HK-2 (cell line): ENCODE data around the gene CYP4A22.
"Not testable (repeated sequence)": the region's sequence is repeated elsewhere in the genome, so short reads cannot be mapped to it uniquely, and the experiment has no call there.

Experiments
- DNase-seq: peaks from one replicate; pipeline ENCODE4 v3.0.0-alpha.2; 2018; ENCODE audit not compliant: unreplicated experiment

CYP4A22 gene

GRCh38 chr1:47184822-47185677 lies 47.8 kb downstream of the CYP4A22 start:
- no peak for DNase-seq

GRCh38 chr1:47186267-47187185 lies 49.3 kb downstream of the CYP4A22 start:
- no peak for DNase-seq

- no peak for DNase-seq
These were observed 50.1 kb downstream of the CYP4A22 start for GRCh38 chr1:47187231-47187925.

- DNase-seq: no peak
These were observed 50.6 kb downstream of the CYP4A22 start for GRCh38 chr1:47187926-47188250.

- DNase-seq: no peak
These were observed 51.8 kb downstream of the CYP4A22 start for GRCh38 chr1:47188791-47189785.

GRCh38 chr1:47189844-47190508 lies 52.7 kb downstream of the CYP4A22 start, which contains the start of gene PDZK1IP1:
Gene PDZK1IP1, minus strand, starts transcription at chr1:47190036. Its CDS starts 104 bp downstream, at chr1:47189932.
- DNase-seq: peak; percentile 96

- DNase-seq: no peak
These were observed 53.2 kb downstream of the CYP4A22 start for GRCh38 chr1:47190509-47190855.

GRCh38 chr1:47190857-47191256 lies 53.6 kb downstream of the CYP4A22 start:
- DNase-seq: no peak

- no peak for DNase-seq
These were observed 54.8 kb downstream of the CYP4A22 start for GRCh38 chr1:47191940-47192457.

GRCh38 chr1:47192458-47193384 lies 55.5 kb downstream of the CYP4A22 start:
- DNase-seq: peak; percentile 80

- DNase-seq: not testable (repeated sequence)
These were observed 56.3 kb downstream of the CYP4A22 start for GRCh38 chr1:47193496-47193895.

- DNase-seq: no peak
These were observed 57.1 kb downstream of the CYP4A22 start for GRCh38 chr1:47194311-47194710.

- DNase-seq: not testable (repeated sequence)
These were observed 58.7 kb downstream of the CYP4A22 start for GRCh38 chr1:47195981-47196380.

GRCh38 chr1:47196622-47197021 lies 59.4 kb downstream of the CYP4A22 start:
- no peak for DNase-seq

- no peak for DNase-seq
These were observed 61.0 kb downstream of the CYP4A22 start for GRCh38 chr1:47198214-47198613.
